ENCODE results near the gene CACNG4. TPM values are rescaled to one million over a fixed set of nuclear protein-coding genes. Genes with fewer than 3 reads are reported as not detected.

The CACNG4 gene
- total and polyA plus RNA-seq, 8 donors = 0.09 to 4.2 (median 0.32) TPM

- 34 to 67% methylated on average over 1 of the region's 1 CpG for WGBS, 2 donors
- intact Hi-C loops (cut with DNase I) = no loop called here
- no peak for FAIRE-seq
- Histone ChIP-seq H3K36me3 (no peaks in the 10 kb centered on the region), H3K4me1 (no peaks in the 10 kb centered on the region), H3K27ac (no peak overlapping the region), H3K9me3 (no peaks in the 10 kb centered on the region), H3K27me3 (no peaks in the 10 kb centered on the region), H3K4me3 (no peak overlapping the region)
- no peak for TF ChIP-seq CTCF (IDR thresholded peaks at IDR 0.05)
- no peak for DNase-seq
- ATAC-seq = no peak
These were observed 34.9 kb upstream of the CACNG4 start for GRCh38 chr17:66929591-66929990.

GRCh38 chr17:66930933-66931332 is 33.6 kb upstream of the CACNG4 start:
- no peak for FAIRE-seq
- no peak overlapping the region for H3K4me3 ChIP-seq
- H3K27ac ChIP-seq = no peak overlapping the region
- no peaks in the 10 kb centered on the region for H3K4me1 ChIP-seq
- peak in 1 of 6 donors; percentile 18 for DNase-seq
- WGBS, 2 donors = 59 to 62% methylated on average over 3 of the region's 3 CpGs
- no peaks in the 10 kb centered on the region for H3K9me3 ChIP-seq
- no peaks in the 10 kb centered on the region for H3K36me3 ChIP-seq
- no peak for TF ChIP-seq CTCF (IDR thresholded peaks at IDR 0.05)
- peak in 1 of 4 donors; percentile 48 for ATAC-seq
- no peaks in the 10 kb centered on the region for H3K27me3 ChIP-seq
- intact Hi-C loops (cut with DNase I) = no loop called here

- ATAC-seq (no peak), FAIRE-seq (no peak), DNase-seq (no peak)
- intact Hi-C loops (cut with DNase I) = no loop called here
- Histone ChIP-seq H3K36me3 (no peaks in the 10 kb centered on the region), H3K9me3 (no peaks in the 10 kb centered on the region), H3K4me3 (no peak overlapping the region), H3K27me3 (no peaks in the 10 kb centered on the region), H3K4me1 (no peaks in the 10 kb centered on the region), H3K27ac (no peak overlapping the region)
- WGBS, 2 donors = 59 to 68% methylated on average over 2 of the region's 2 CpGs
- TF ChIP-seq CTCF (IDR thresholded peaks at IDR 0.05) = no peak
These were observed 32.2 kb upstream of the CACNG4 start for GRCh38 chr17:66932311-66932710.

GRCh38 chr17:66934040-66934439 is 30.5 kb upstream of the CACNG4 start:
- ATAC-seq (no peak), DNase-seq (peak in 1 of 6 donors; percentile 4), FAIRE-seq (no peak)
- no peaks in the 10 kb centered on the region for H3K27me3 ChIP-seq
- TF ChIP-seq CTCF (IDR thresholded peaks at IDR 0.05) = no peak
- 60 to 67% methylated on average over 2 of the region's 2 CpGs for WGBS, 2 donors
- intact Hi-C loops (cut with DNase I) = no loop called here
- H3K9me3 ChIP-seq = no peaks in the 10 kb centered on the region
- H3K4me1 ChIP-seq = no peaks in the 10 kb centered on the region
- no peak overlapping the region for H3K27ac ChIP-seq
- H3K4me3 ChIP-seq = no peak overlapping the region
- H3K36me3 ChIP-seq = no peaks in the 10 kb centered on the region

GRCh38 chr17:66935717-66936116 is 28.8 kb upstream of the CACNG4 start:
- 91 to 96% methylated on average over 2 of the region's 2 CpGs for WGBS, 2 donors
- no peak for TF ChIP-seq CTCF (IDR thresholded peaks at IDR 0.05)
- H3K4me3 ChIP-seq = no peak overlapping the region
- FAIRE-seq (no peak), ATAC-seq (no peak), DNase-seq (no peak)
- no peak overlapping the region for H3K27ac ChIP-seq
- no peaks in the 10 kb centered on the region for H3K4me1 ChIP-seq
- no peaks in the 10 kb centered on the region for H3K27me3 ChIP-seq
- no peaks in the 10 kb centered on the region for H3K36me3 ChIP-seq
- intact Hi-C loops (cut with DNase I) = no loop called here
- H3K9me3 ChIP-seq = no peaks in the 10 kb centered on the region

Measured in pancreas (tissue), 10 donors.